IMR-90 (cell line): ENCODE data around the gene CBFA2T3. TPM values are rescaled to one million over a fixed set of nuclear protein-coding genes. Genes with fewer than 3 reads are reported as not detected.

ENCODE experiments used
- ATAC-seq: fragments of 200-7000 bp; cut with Tn5 transposase; 2 replicates; pipeline ENCODE4 v1.9.1; 2020; ENCODE audit warnings: low read depth, mild to moderate bottlenecking, moderate library complexity
- BruUV-seq: library from RNA; stranded (reverse); fragments of 400-500 nt; replicated peaks from 2 replicates; lab custom pipeline; 2021; lab: Mats Ljungman, UMichigan
- CTCF ChIA-PET: fragments of 300-600 bp; formaldehyde crosslinking; extraction: SDS; loops from one replicate; lab custom pipeline; 2021; ENCODE audit warnings: antibody characterized with exemption; lab: Yijun Ruan, JAX
- POLR2A ChIA-PET: fragments of 300-600 bp; sonication (Branson Sonifier 250); formaldehyde crosslinking; loops from one replicate; lab custom pipeline; 2022; ENCODE audit warnings: antibody characterized with exemption; ENCODE audit not compliant: unreplicated experiment; lab: Charles Lee
- DNase-seq: peaks from one replicate; pipeline ENCODE4 v3.0.0; 2013
- H2AFZ ChIP-seq: replicated peaks from 2 replicates; pipeline ENCODE3; 2013; ENCODE audit warnings: low read length, mild to moderate bottlenecking; ENCODE audit not compliant: poor library complexity
- H2AK5ac ChIP-seq: 2 replicates; pipeline ENCODE4 v1.6.1; 2013; ENCODE audit warnings: low read depth, low read length, inconsistent platforms
- H2AK9ac ChIP-seq: replicated peaks from 2 replicates; pipeline ENCODE3; 2013; ENCODE audit warnings: mild to moderate bottlenecking, low read depth, low read length, moderate library complexity; ENCODE audit not compliant: poor library complexity
- H2BK120ac ChIP-seq: 2 replicates; pipeline ENCODE4 v1.6.1; 2013; ENCODE audit warnings: low read depth, low read length, inconsistent platforms
- H2BK15ac ChIP-seq: 3 replicates; pipeline ENCODE4 v1.6.1; 2013; ENCODE audit warnings: low read depth, low read length, inconsistent platforms
- H2BK20ac ChIP-seq: 2 replicates; pipeline ENCODE4 v1.6.1; 2013; ENCODE audit warnings: low read depth, mild to moderate bottlenecking, inconsistent platforms, low read length, moderate library complexity
- H2BK5ac ChIP-seq: 2 replicates; pipeline ENCODE4 v1.6.1; 2013; ENCODE audit warnings: mild to moderate bottlenecking, low read depth, low read length, inconsistent platforms; ENCODE audit not compliant: poor library complexity, severe bottlenecking
- H3K14ac ChIP-seq: replicated peaks from 2 replicates; pipeline ENCODE4 v1.6.1; 2013; ENCODE audit warnings: low read depth, low read length, inconsistent platforms
- H3K18ac ChIP-seq: 2 replicates; pipeline ENCODE4 v1.6.1; 2013; ENCODE audit warnings: low read depth, low read length, control low read depth
- H3K23ac ChIP-seq: 2 replicates; pipeline ENCODE4 v1.6.1; 2013; ENCODE audit warnings: low read depth, low read length, inconsistent platforms
- H3K27ac ChIP-seq: 2 replicates; pipeline ENCODE4 v1.5.1; 2013; ENCODE audit warnings: mild to moderate bottlenecking, control low read depth, low read length; ENCODE audit not compliant: insufficient read depth
- H3K27me3 ChIP-seq: 2 replicates; pipeline ENCODE4 v1.6.1; 2013; ENCODE audit warnings: low read length; ENCODE audit not compliant: control insufficient read depth, insufficient read depth
- H3K36me3 ChIP-seq: 2 replicates; pipeline ENCODE4 v1.6.1; 2013; ENCODE audit warnings: low read length, mixed read lengths; ENCODE audit not compliant: control insufficient read depth, insufficient read depth
- H3K4ac ChIP-seq: 2 replicates; pipeline ENCODE4 v1.6.1; 2013; ENCODE audit warnings: low read depth, low read length, inconsistent platforms
- H3K4me1 ChIP-seq: 2 replicates; pipeline ENCODE4 v1.6.1; 2013; ENCODE audit warnings: low read length, mixed read lengths; ENCODE audit not compliant: control insufficient read depth, insufficient read depth
- H3K4me2 ChIP-seq: 2 replicates; pipeline ENCODE4 v1.6.1; 2013; ENCODE audit warnings: low read depth, mild to moderate bottlenecking, control low read depth, low read length, moderate library complexity
- H3K4me3 ChIP-seq: 2 replicates; pipeline ENCODE4 v1.5.1; 2013; ENCODE audit warnings: low read depth, mild to moderate bottlenecking, control low read depth, low read length, moderate library complexity; ENCODE audit not compliant: insufficient read depth
- H3K56ac ChIP-seq: 2 replicates; pipeline ENCODE4 v1.6.1; 2013; ENCODE audit warnings: low read length, inconsistent platforms; ENCODE audit not compliant: insufficient read depth; ENCODE audit errors: extremely low read depth
- H3K79me1 ChIP-seq, 2 experiments: 2 replicates each; pipeline ENCODE4 v1.6.1; 2013; ENCODE audit warnings: low read length in 2 of 2, inconsistent platforms in 1 of 2, low read depth in 1 of 2
- H3K9ac ChIP-seq: 2 replicates; pipeline ENCODE4 v1.6.1; 2013; ENCODE audit warnings: low read depth, low read length, control low read depth
- H3K9me1 ChIP-seq: 2 replicates; pipeline ENCODE4 v1.6.1; 2013; ENCODE audit warnings: low read length, inconsistent platforms; ENCODE audit not compliant: insufficient read depth
- H3K9me3 ChIP-seq: 2 replicates; pipeline ENCODE4 v1.6.1; 2013; ENCODE audit warnings: low read length; ENCODE audit not compliant: control insufficient read depth, insufficient read depth
- H4K20me1 ChIP-seq: 2 replicates; pipeline ENCODE4 v1.6.1; 2013; ENCODE audit warnings: low read length, inconsistent platforms; ENCODE audit not compliant: insufficient read depth
- H4K5ac ChIP-seq: 2 replicates; pipeline ENCODE4 v1.6.1; 2013; ENCODE audit warnings: mild to moderate bottlenecking, low read depth, low read length, control low read depth
- H4K8ac ChIP-seq, 2 experiments: 2 replicates each; pipeline ENCODE4 v1.6.1; 2013; ENCODE audit warnings: low read depth in 2 of 2, low read length in 2 of 2, control low read depth in 1 of 2, inconsistent platforms in 1 of 2
- H4K91ac ChIP-seq: 2 replicates; pipeline ENCODE4 v1.6.1; 2013; ENCODE audit warnings: low read depth, low read length, inconsistent platforms; ENCODE audit not compliant: insufficient read depth
- CEBPB ChIP-seq: IDR thresholded peaks from 2 replicates; pipeline ENCODE4 v1.6.1; 2012; ENCODE audit warnings: low read depth, low read length, improper control_type of control experiment
- CHD1 ChIP-seq: IDR thresholded peaks from 2 replicates; pipeline ENCODE4 v1.6.1; 2012; ENCODE audit warnings: low read depth, low read length, improper control_type of control experiment
- MAFK ChIP-seq: IDR thresholded peaks from 2 replicates; pipeline ENCODE4 v1.6.1; 2012; ENCODE audit warnings: low read depth, low read length, improper control_type of control experiment
- MAZ ChIP-seq: IDR thresholded peaks from 2 replicates; pipeline ENCODE4 v1.6.1; 2012; ENCODE audit warnings: low read depth, mild to moderate bottlenecking, low read length, improper control_type of control experiment, moderate library complexity, borderline replicate concordance
- MXI1 ChIP-seq: IDR thresholded peaks from 2 replicates; pipeline ENCODE4 v1.6.1; 2012; ENCODE audit warnings: low read depth, mild to moderate bottlenecking, low read length, moderate library complexity, borderline replicate concordance
- NFE2L2 ChIP-seq: fragments of 150-350 bp; IDR thresholded peaks from 2 replicates; pipeline ENCODE4 v1.6.1; 2016; ENCODE audit warnings: low read depth, mild to moderate bottlenecking, low read length
- POLR2A ChIP-seq: IDR thresholded peaks from 2 replicates; pipeline ENCODE4 v1.6.1; 2012; ENCODE audit warnings: mild to moderate bottlenecking, low read depth, low read length
- RAD21 ChIP-seq: IDR thresholded peaks from 2 replicates; pipeline ENCODE4 v1.6.1; 2012; ENCODE audit warnings: low read length, improper control_type of control experiment
- RCOR1 ChIP-seq: IDR thresholded peaks from 2 replicates; pipeline ENCODE4 v1.6.1; 2012; ENCODE audit warnings: mild to moderate bottlenecking, low read length, improper control_type of control experiment; ENCODE audit not compliant: insufficient replicate concordance
- WGBS, 2 experiments: methylation state at CpG; one replicate each; pipeline versions ENCODE4 v1.1.5 to v1.1.7; 2013; ENCODE audit warnings: missing lambda C conversion rate in 2 of 2; ENCODE audit not compliant: insufficient read length in 1 of 2; ENCODE audit errors: extremely low coverage in 2 of 2; 5-methylcytosine and 5-hydroxymethylcytosine counted together
- dilution Hi-C: fragments of 300-500 bp; cut with HindIII; formaldehyde crosslinking; loops from one replicate; pipeline ENCODE4 v1.14.3; 2018; ENCODE audit warnings: low sequenced_read_pairs; ENCODE audit not compliant: unreplicated experiment
- in situ Hi-C: fragments of 300-500 bp; cut with MboI; formaldehyde crosslinking; loops from 3 replicates; pipeline ENCODE4 v1.14.3; 2019; ENCODE audit warnings: low sequenced_read_pairs, inconsistent platforms, mixed read lengths
- intact Hi-C: fragments of 100-400 bp; cut with micrococcal nuclease; formaldehyde crosslinking; loops from 2 replicates; pipeline ENCODE4 v1.10.0; 2022
- polyA plus RNA-seq, 3 experiments: library from polyadenylated mRNA; depleted of rRNA; stranded (reverse); fragments of >200 nt; gene quantifications; 2 replicates each; pipeline ENCODE4 v1.2.3, GENCODE V29; 2012; ENCODE audit warnings: low replicate concordance in 1 of 3
- total RNA-seq: library from RNA; depleted of rRNA; stranded (reverse); fragments of >200 nt; gene quantifications from 2 replicates; pipeline ENCODE4 v1.2.3, GENCODE V29; 2012
- TF ChIP-seq, protein P1 (sequence below): fragments of 150-350 bp; IDR thresholded peaks from 2 replicates; pipeline ENCODE4 v1.6.1; 2016; ENCODE audit warnings: low read depth, mild to moderate bottlenecking, low read length, moderate library complexity, borderline replicate concordance
- TF ChIP-seq, protein P2 (sequence below): fragments of 150-350 bp; IDR thresholded peaks from 2 replicates; pipeline ENCODE4 v1.6.1; 2017; ENCODE audit warnings: mild to moderate bottlenecking, antibody characterized with exemption, low read length, low read depth

Gene CBFA2T3
- total and polyA plus RNA-seq, 2 of the 4 experiments (the other 2 are of a cell fraction): not detected

- H3K36me3 ChIP-seq: no peaks in the 10 kb centered on the region
- H2BK20ac ChIP-seq: no peak overlapping the region
- H4K20me1 ChIP-seq: no peaks in the 10 kb centered on the region
- TF ChIP-seq CHD1 (no peak), MXI1 (no peak), RAD21 (no peak), MAZ (no peak), RCOR1 (no peak), MAFK (no peak), POLR2A (no peak), CEBPB (no peak), NFE2L2 (no peak)
- TF ChIP-seq, protein P1, sequence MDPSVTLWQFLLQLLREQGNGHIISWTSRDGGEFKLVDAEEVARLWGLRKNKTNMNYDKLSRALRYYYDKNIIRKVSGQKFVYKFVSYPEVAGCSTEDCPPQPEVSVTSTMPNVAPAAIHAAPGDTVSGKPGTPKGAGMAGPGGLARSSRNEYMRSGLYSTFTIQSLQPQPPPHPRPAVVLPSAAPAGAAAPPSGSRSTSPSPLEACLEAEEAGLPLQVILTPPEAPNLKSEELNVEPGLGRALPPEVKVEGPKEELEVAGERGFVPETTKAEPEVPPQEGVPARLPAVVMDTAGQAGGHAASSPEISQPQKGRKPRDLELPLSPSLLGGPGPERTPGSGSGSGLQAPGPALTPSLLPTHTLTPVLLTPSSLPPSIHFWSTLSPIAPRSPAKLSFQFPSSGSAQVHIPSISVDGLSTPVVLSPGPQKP: no peak
- TF ChIP-seq, protein P2, sequence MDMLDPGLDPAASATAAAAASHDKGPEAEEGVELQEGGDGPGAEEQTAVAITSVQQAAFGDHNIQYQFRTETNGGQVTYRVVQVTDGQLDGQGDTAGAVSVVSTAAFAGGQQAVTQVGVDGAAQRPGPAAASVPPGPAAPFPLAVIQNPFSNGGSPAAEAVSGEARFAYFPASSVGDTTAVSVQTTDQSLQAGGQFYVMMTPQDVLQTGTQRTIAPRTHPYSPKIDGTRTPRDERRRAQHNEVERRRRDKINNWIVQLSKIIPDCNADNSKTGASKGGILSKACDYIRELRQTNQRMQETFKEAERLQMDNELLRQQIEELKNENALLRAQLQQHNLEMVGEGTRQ: no peak
- H2AK9ac ChIP-seq: no peak overlapping the region
- ChIA-PET CTCF (no interaction called here), POLR2A (no interaction called here)
- WGBS, 2 experiments: 85% methylated on average over 14 of the region's 16 CpGs; no CpG with 5 or more reads in 1 of the 2 experiments
- H3K9me3 ChIP-seq: peaks cover 6% of the 10 kb centered on the region
- H4K5ac ChIP-seq: no peak overlapping the region
- no peaks in the 10 kb centered on the region for H3K79me1 ChIP-seq
- H2BK5ac ChIP-seq: no peak overlapping the region
- H2BK120ac ChIP-seq: no peak overlapping the region
- H2AFZ ChIP-seq: no peak overlapping the region
- peaks cover 8% of the 10 kb centered on the region; the same call in 1 of the 2 replicates for H3K4me1 ChIP-seq
- no peak overlapping the region for H3K18ac ChIP-seq
- intact Hi-C loops (no loop called here), in situ Hi-C loops (no loop called here), dilution Hi-C loops (no loop called here)
- H4K91ac ChIP-seq: no peak overlapping the region
- no peak overlapping the region for H3K4me2 ChIP-seq
- no peak overlapping the region for H3K27ac ChIP-seq
- no peak overlapping the region for H4K8ac ChIP-seq
- BruUV-seq: no TSS peak
- ATAC-seq: no peak
- no peaks in the 10 kb centered on the region for H3K27me3 ChIP-seq
- no peaks in the 10 kb centered on the region for H3K9me1 ChIP-seq
- no peak overlapping the region for H2BK15ac ChIP-seq
- no peak overlapping the region for H3K4me3 ChIP-seq
- no peak for DNase-seq
- no peak overlapping the region for H3K9ac ChIP-seq
- H2AK5ac ChIP-seq: no peak overlapping the region
- no peak overlapping the region for H3K23ac ChIP-seq
- H3K4ac ChIP-seq: no peak overlapping the region
- H3K56ac ChIP-seq: no peak overlapping the region
- no peak overlapping the region for H3K14ac ChIP-seq
Observed at GRCh38 chr16:88891083-88891482, 85.9 kb downstream of the CBFA2T3 start.
